ENCODE data around the gene CD226.

The CD226 gene

GRCh38 chr18:69820538-69820937 lies 127.1 kb downstream of the CD226 start:
- Histone ChIP-seq H3K36me3 (ENCODE audit: control insufficient read depth, low read length) (no peaks in the 10 kb centered on the region), H3K9me3 (ENCODE audit: control insufficient read depth, insufficient read depth, low read length) (no peaks in the 10 kb centered on the region), H3K79me2 (ENCODE audit: control insufficient read depth, low read length) (no peaks in the 10 kb centered on the region), H3F3A (ENCODE audit: control insufficient read depth, insufficient read depth) (no peaks in the 10 kb centered on the region), H3K4me3 (ENCODE audit: low read length) (no peak overlapping the region), H3K27me3 (ENCODE audit: control insufficient read depth, low read length) (no peaks in the 10 kb centered on the region), H4K20me1 (ENCODE audit: control insufficient read depth, insufficient read depth, low read depth, low read length) (no peaks in the 10 kb centered on the region), H3K4me1 (ENCODE audit: control insufficient read depth, low read length) (no peaks in the 10 kb centered on the region), H3K27ac (ENCODE audit: low read depth, low read length) (no peak overlapping the region), H3K4me2 (ENCODE audit: low read length) (no peak overlapping the region), H3K9me2 (replicated peaks; ENCODE audit: control insufficient read depth, low read length) (no peaks in the 10 kb centered on the region)
- TF ChIP-seq CTCF (IDR thresholded peaks at IDR 0.05; ENCODE audit: low read depth, low read length, poor library complexity, severe bottlenecking): no peak
- no peak for TF ChIP-seq EZH2phosphoT487 (IDR thresholded peaks at IDR 0.05; ENCODE audit: borderline replicate concordance, low read length)

DNA sequence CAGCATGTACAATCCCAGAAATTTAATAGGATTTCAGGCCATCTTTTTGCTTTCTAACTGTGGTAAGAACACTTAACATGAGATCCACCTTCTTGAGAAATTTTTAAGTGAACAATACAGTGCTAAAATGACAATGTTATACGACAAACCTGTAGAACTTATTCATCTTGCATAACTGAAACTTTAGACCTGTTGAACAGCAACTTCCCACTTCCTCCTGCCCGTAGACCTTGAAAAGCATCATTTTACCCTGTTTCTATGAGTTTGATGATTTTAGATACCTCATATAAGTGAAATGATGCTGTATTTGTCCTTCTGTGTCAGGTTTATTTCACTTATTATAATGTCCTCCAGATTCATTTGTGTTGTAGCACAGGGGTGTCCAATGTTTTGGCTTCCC lies 128.2 kb downstream of the CD226 start:
- Histone ChIP-seq H4K20me1 (ENCODE audit: control insufficient read depth, insufficient read depth, low read depth, low read length) (no peaks in the 10 kb centered on the region), H3K27me3 (ENCODE audit: control insufficient read depth, low read length) (no peaks in the 10 kb centered on the region), H3K79me2 (ENCODE audit: control insufficient read depth, low read length) (no peaks in the 10 kb centered on the region), H3K4me2 (ENCODE audit: low read length) (no peak overlapping the region), H3K27ac (ENCODE audit: low read depth, low read length) (no peak overlapping the region), H3K9me3 (ENCODE audit: control insufficient read depth, insufficient read depth, low read length) (no peaks in the 10 kb centered on the region), H3K36me3 (ENCODE audit: control insufficient read depth, low read length) (no peaks in the 10 kb centered on the region), H3K9me2 (replicated peaks; ENCODE audit: control insufficient read depth, low read length) (no peaks in the 10 kb centered on the region), H3K4me3 (ENCODE audit: low read length) (no peak overlapping the region), H3K4me1 (ENCODE audit: control insufficient read depth, low read length) (no peaks in the 10 kb centered on the region), H3F3A (ENCODE audit: control insufficient read depth, insufficient read depth) (no peaks in the 10 kb centered on the region)
- TF ChIP-seq EZH2phosphoT487 (IDR thresholded peaks at IDR 0.05; ENCODE audit: borderline replicate concordance, low read length): no peak
- TF ChIP-seq CTCF (IDR thresholded peaks at IDR 0.05; ENCODE audit: low read depth, low read length, poor library complexity, severe bottlenecking): no peak

DNA sequence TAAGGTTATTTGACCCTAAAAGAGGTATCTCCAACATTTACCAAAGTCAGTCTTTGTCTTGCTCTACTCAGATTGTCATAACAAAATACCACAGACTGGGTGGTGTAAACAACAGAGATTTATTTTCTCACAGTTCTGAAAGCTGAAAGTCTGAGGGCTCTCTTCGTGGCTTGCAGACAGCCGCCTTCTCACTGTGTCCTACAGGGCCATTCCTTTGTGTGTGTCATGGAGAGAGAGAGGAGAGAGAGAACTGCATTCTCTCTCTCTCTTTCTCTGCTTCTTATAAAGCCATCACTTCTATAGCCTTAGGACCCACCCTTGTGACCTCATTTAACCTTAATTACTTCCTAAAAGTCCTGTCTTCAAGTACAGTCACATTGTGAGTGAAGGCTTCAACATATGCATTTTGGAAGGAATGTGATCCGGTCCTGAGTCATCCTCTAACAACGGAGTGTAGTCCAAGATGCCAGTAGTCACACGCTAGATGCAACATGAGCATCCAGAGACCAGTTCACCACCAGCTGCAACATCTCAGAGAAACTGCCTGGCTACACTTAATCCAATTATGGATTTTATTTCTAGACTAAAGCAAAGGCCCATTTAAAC lies 130.2 kb downstream of the CD226 start:
- Histone ChIP-seq H3K4me3 (ENCODE audit: low read length) (no peak overlapping the region), H4K20me1 (ENCODE audit: control insufficient read depth, insufficient read depth, low read depth, low read length) (no peaks in the 10 kb centered on the region), H3K4me2 (ENCODE audit: low read length) (no peak overlapping the region), H3K27me3 (ENCODE audit: control insufficient read depth, low read length) (no peaks in the 10 kb centered on the region), H3K9me3 (ENCODE audit: control insufficient read depth, insufficient read depth, low read length) (no peaks in the 10 kb centered on the region), H3K79me2 (ENCODE audit: control insufficient read depth, low read length) (no peaks in the 10 kb centered on the region), H3K4me1 (ENCODE audit: control insufficient read depth, low read length) (no peaks in the 10 kb centered on the region), H3F3A (ENCODE audit: control insufficient read depth, insufficient read depth) (no peaks in the 10 kb centered on the region), H3K36me3 (ENCODE audit: control insufficient read depth, low read length) (no peaks in the 10 kb centered on the region), H3K9me2 (replicated peaks; ENCODE audit: control insufficient read depth, low read length) (no peaks in the 10 kb centered on the region), H3K27ac (ENCODE audit: low read depth, low read length) (no peak overlapping the region)
- TF ChIP-seq EZH2phosphoT487 (IDR thresholded peaks at IDR 0.05; ENCODE audit: borderline replicate concordance, low read length) (no peak), CTCF (IDR thresholded peaks at IDR 0.05; ENCODE audit: low read depth, low read length, poor library complexity, severe bottlenecking) (no peak)
